ENCODE results near the gene ETNK1. TPM values are rescaled to one million over a fixed set of nuclear protein-coding genes. Genes with fewer than 3 reads are reported as not detected.

The ETNK1 gene
- total RNA-seq, 2 experiments from 2014 or later = 24.3 to 26.4 TPM

DNA sequence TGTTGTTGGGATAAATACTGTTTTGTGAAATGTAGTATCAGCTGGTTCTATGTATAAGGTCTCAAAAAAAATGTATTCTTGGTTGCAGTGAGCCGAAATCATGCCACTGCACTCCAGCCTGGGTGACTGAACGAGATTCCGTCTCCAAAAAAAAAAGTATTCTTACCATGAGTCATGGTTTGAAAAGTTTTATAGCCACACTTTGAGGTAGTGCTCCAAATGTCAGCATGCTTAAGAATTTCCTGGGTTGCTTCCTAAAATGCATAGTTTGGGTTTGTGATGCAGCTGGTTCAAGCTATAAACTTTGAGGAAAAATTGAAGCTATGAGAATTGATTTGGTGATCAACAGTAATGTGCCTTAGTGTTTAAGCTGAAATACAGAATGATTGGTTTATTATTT, 48.0 kb downstream of the ETNK1 start:
- no peak for DNase-seq
- no peaks in the 10 kb centered on the region for H3K9me3 ChIP-seq (ENCODE audit: control insufficient read depth in 1 of 2, insufficient read depth in 1 of 2, low read length in 2 of 2)
- TF ChIP-seq, protein P1, sequence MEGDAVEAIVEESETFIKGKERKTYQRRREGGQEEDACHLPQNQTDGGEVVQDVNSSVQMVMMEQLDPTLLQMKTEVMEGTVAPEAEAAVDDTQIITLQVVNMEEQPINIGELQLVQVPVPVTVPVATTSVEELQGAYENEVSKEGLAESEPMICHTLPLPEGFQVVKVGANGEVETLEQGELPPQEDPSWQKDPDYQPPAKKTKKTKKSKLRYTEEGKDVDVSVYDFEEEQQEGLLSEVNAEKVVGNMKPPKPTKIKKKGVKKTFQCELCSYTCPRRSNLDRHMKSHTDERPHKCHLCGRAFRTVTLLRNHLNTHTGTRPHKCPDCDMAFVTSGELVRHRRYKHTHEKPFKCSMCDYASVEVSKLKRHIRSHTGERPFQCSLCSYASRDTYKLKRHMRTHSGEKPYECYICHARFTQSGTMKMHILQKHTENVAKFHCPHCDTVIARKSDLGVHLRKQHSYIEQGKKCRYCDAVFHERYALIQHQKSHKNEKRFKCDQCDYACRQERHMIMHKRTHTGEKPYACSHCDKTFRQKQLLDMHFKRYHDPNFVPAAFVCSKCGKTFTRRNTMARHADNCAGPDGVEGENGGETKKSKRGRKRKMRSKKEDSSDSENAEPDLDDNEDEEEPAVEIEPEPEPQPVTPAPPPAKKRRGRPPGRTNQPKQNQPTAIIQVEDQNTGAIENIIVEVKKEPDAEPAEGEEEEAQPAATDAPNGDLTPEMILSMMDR (IDR thresholded peaks at IDR 0.05) = no peak
- ChIA-PET POLR2A (interaction anchor here (1.5 kb wide), 1 partner anchor 129 kb away, joined by 4 read pairs; the partner anchor contains the start of gene C2CD5), CTCF (no interaction called here)
- peaks cover 27% of the 10 kb centered on the region for H3K36me3 ChIP-seq (ENCODE audit: insufficient read depth, low read length)
- Mint-ChIP-seq H3K27ac (no peak overlapping the region), H3K9me3 (no peaks in the 10 kb centered on the region), H3K36me3 (ENCODE audit: low read depth) (peaks cover 75% of the 10 kb centered on the region), H3K4me3 (no peak overlapping the region), H3K4me1 (ENCODE audit: low read depth) (peaks cover under 1% of the 10 kb centered on the region), H3K27me3 (no peaks in the 10 kb centered on the region)
- no peak overlapping the region for H3K4me3 ChIP-seq (ENCODE audit: low read length)
- intact Hi-C loops (cut with DNase I, micrococcal nuclease) = no loop called here
- H3K4me1 ChIP-seq (ENCODE audit: insufficient read depth, low read length) = no peaks in the 10 kb centered on the region
- ATAC-seq (ENCODE audit: poor library complexity) = no peak
- H3K27me3 ChIP-seq (ENCODE audit: control insufficient read depth in 1 of 2, insufficient read depth in 2 of 2, low read length in 2 of 2) = no peaks in the 10 kb centered on the region
- no peak overlapping the region for H3K27ac ChIP-seq (ENCODE audit: low read depth in 1 of 2, low read length in 2 of 2)

DNA sequence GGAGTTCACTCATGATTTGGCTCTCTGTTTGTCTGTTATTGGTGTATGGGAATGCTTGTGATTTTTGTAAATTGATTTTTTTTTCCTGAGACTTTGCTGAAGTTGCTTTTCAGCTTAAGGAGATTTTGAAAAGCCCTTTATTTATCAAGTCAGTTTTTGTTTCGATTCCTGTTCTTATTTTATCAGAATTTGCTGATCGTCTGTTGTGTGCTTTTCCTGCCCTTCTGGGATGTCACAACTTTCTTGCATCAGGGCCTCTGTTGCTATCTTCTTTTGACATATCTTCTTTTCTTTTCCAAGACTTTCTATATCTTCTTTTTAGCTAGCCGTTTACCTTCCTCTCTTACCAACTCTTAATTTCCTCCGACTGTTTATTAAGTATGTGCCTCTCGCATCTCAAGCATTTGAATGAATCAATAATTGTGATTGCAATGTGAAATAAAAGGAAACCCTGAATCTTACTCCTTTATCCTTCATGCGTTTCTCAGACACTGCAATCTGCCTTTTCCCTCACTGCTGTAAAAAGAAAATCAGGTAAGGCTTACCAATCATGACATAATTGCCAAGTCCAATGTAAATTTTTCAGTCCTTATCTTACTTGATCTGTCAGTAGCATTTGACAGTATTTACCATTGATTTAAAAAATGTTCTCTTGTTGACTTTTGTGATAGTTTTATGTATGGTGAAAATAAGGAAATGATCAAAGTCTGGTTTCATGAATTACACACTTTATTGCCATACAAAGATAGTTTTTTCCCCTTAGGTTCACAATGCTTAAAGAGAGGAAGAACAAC, 53.0 kb downstream of the ETNK1 start:
- POLR2A ChIA-PET = no interaction called here
- Mint-ChIP-seq H3K36me3 (ENCODE audit: low read depth) (peaks cover 84% of the 10 kb centered on the region), H3K4me1 (ENCODE audit: low read depth) (peaks cover 10% of the 10 kb centered on the region), H3K27ac (no peak overlapping the region), H3K4me3 (no peak overlapping the region), H3K9me3 (no peaks in the 10 kb centered on the region), H3K27me3 (no peaks in the 10 kb centered on the region)
- H3K27ac ChIP-seq (ENCODE audit: low read depth in 1 of 2, low read length in 2 of 2) = no peak overlapping the region
- DNase-seq = no peak
- TF ChIP-seq, protein P1 (IDR thresholded peaks at IDR 0.05) = no peak
- intact Hi-C loops (cut with DNase I, micrococcal nuclease) = no loop called here
- H3K36me3 ChIP-seq (ENCODE audit: insufficient read depth, low read length) = peaks cover 40% of the 10 kb centered on the region
- H3K27me3 ChIP-seq (ENCODE audit: control insufficient read depth in 1 of 2, insufficient read depth in 2 of 2, low read length in 2 of 2) = no peaks in the 10 kb centered on the region
- H3K9me3 ChIP-seq (ENCODE audit: control insufficient read depth in 1 of 2, insufficient read depth in 1 of 2, low read length in 2 of 2) = no peaks in the 10 kb centered on the region
- ATAC-seq (ENCODE audit: poor library complexity) = no peak
- H3K4me1 ChIP-seq (ENCODE audit: insufficient read depth, low read length) = no peaks in the 10 kb centered on the region
- CTCF ChIA-PET = no interaction called here
- no peak overlapping the region for H3K4me3 ChIP-seq (ENCODE audit: low read length)

- Mint-ChIP-seq H3K27me3 (no peaks in the 10 kb centered on the region), H3K9me3 (no peaks in the 10 kb centered on the region), H3K27ac (no peak overlapping the region), H3K4me3 (no peak overlapping the region), H3K4me1 (ENCODE audit: low read depth) (peaks cover 25% of the 10 kb centered on the region), H3K36me3 (ENCODE audit: low read depth) (peaks cover 69% of the 10 kb centered on the region)
- TF ChIP-seq, protein P1 (IDR thresholded peaks at IDR 0.05) = no peak
- ChIA-PET POLR2A (no interaction called here), CTCF (no interaction called here)
- H3K27me3 ChIP-seq (ENCODE audit: control insufficient read depth in 1 of 2, insufficient read depth in 2 of 2, low read length in 2 of 2) = no peaks in the 10 kb centered on the region
- ATAC-seq (ENCODE audit: poor library complexity) (no peak), DNase-seq (no peak)
- H3K27ac ChIP-seq (ENCODE audit: low read depth in 1 of 2, low read length in 2 of 2) = no peak overlapping the region
- no peaks in the 10 kb centered on the region for H3K4me1 ChIP-seq (ENCODE audit: insufficient read depth, low read length)
- H3K9me3 ChIP-seq (ENCODE audit: control insufficient read depth in 1 of 2, insufficient read depth in 1 of 2, low read length in 2 of 2) = no peaks in the 10 kb centered on the region
- intact Hi-C loops (cut with DNase I, micrococcal nuclease) = no loop called here
- H3K36me3 ChIP-seq (ENCODE audit: insufficient read depth, low read length) = peaks cover 20% of the 10 kb centered on the region
- H3K4me3 ChIP-seq (ENCODE audit: low read length) = no peak overlapping the region
Observed at GRCh38 chr12:22682663-22683062, 57.7 kb downstream of the ETNK1 start.

Data from CD4-positive, alpha-beta T cell (primary cell).